Measurements from ENCODE around the gene ARL2. TPM values are rescaled to one million over a fixed set of nuclear protein-coding genes. Genes with fewer than 3 reads are reported as not detected.

Gene ARL2
- total RNA-seq, 4 donors from 2014 or later, result 101 to 260 (median 110) TPM

- no peak overlapping the region for H3K4me3 ChIP-seq (ENCODE audit: low read depth, poor library complexity, severe bottlenecking)
- no peak for DNase-seq (ENCODE audit: low spot score in 2 of 2)
- WGBS, 2 donors, result 85 to 94% methylated on average over 7 of the region's 7 CpGs
- intact Hi-C loops (cut with DNase I; ENCODE audit: low total_unique reads), result no loop called here
- TF ChIP-seq CTCF (IDR thresholded peaks at IDR 0.05) (no peak), POLR2A (IDR thresholded peaks at IDR 0.05) (no peak)
These were observed 19.6 kb upstream of the ARL2 start for GRCh38 chr11:64994318-64994717.

- no peak overlapping the region for H3K4me3 ChIP-seq (ENCODE audit: low read depth, poor library complexity, severe bottlenecking)
- 52 to 62% methylated on average over 11 of the region's 11 CpGs for WGBS, 2 donors
- DNase-seq (ENCODE audit: low spot score in 2 of 2), result no peak
- intact Hi-C loops (cut with DNase I; ENCODE audit: low total_unique reads), result no loop called here
- no peak for TF ChIP-seq CTCF (IDR thresholded peaks at IDR 0.05)
- TF ChIP-seq POLR2A (IDR thresholded peaks at IDR 0.05), result no peak
These were observed 17.6 kb upstream of the ARL2 start for GRCh38 chr11:64996327-64996709.

GRCh38 chr11:64996710-64997380 is 17.1 kb upstream of the ARL2 start, which contains the start of gene BATF2:
Gene BATF2, minus strand, starts transcription at chr11:64996971. Its CDS starts 57 bp downstream, at chr11:64996914.
- DNase-seq (ENCODE audit: low spot score in 2 of 2), result peak; percentile 48 to 92
- H3K4me3 ChIP-seq (ENCODE audit: low read depth, poor library complexity, severe bottlenecking), result no peak within 1 kb of the TSS
- TF ChIP-seq POLR2A (IDR thresholded peaks at IDR 0.05), result no peak
- TF ChIP-seq CTCF (IDR thresholded peaks at IDR 0.05), result no peak
- WGBS, 2 donors, result 30 to 39% methylated on average over 9 of the region's 9 CpGs
- intact Hi-C loops (cut with DNase I; ENCODE audit: low total_unique reads), result no loop called here

- no peak for DNase-seq (ENCODE audit: low spot score in 2 of 2)
- intact Hi-C loops (cut with DNase I; ENCODE audit: low total_unique reads), result no loop called here
- TF ChIP-seq CTCF (IDR thresholded peaks at IDR 0.05), result no peak
- no peak for TF ChIP-seq POLR2A (IDR thresholded peaks at IDR 0.05)
- H3K4me3 ChIP-seq (ENCODE audit: low read depth, poor library complexity, severe bottlenecking), result no peak overlapping the region
- 82 to 92% methylated on average over 1 of the region's 1 CpG for WGBS, 2 donors
These were observed 15.8 kb upstream of the ARL2 start for GRCh38 chr11:64998141-64998540.

- WGBS, 2 donors, result 69 to 76% methylated on average over 9 of the region's 9 CpGs
- no peak for DNase-seq (ENCODE audit: low spot score in 2 of 2)
- intact Hi-C loops (cut with DNase I; ENCODE audit: low total_unique reads), result no loop called here
- H3K4me3 ChIP-seq (ENCODE audit: low read depth, poor library complexity, severe bottlenecking), result no peak overlapping the region
- TF ChIP-seq CTCF (IDR thresholded peaks at IDR 0.05), result no peak
- no peak for TF ChIP-seq POLR2A (IDR thresholded peaks at IDR 0.05)
These were observed 15.1 kb upstream of the ARL2 start for GRCh38 chr11:64998690-64999431.
